ENCODE data around the gene MAGI2. TPM values are rescaled to one million over a fixed set of nuclear protein-coding genes. Genes with fewer than 3 reads are reported as not detected.

Gene MAGI2
- total RNA-seq, 1 experiment from 2014 or later, result 0.22 TPM

DNA sequence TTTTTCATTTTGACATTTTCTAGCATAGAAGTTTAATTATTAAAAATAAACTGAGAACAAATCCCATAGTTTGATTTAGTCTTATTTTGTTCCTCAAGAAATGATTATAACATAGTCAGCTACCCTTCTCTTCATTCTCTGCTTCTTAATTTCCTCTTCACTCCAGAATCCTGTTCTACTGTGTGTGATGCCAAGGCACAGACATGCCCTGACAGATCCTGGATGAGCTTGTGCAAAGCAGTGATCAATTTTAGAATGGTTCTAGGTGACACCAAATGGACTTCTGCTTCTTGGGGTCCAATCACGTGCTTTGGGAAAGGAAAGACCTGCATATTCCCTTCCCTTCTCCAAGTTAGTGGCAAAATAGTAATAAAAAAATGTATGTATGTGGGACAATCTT lies 665.6 kb downstream of the MAGI2 start:
- ChIA-PET CTCF (no interaction called here), POLR2A (no interaction called here), RAD21 (ENCODE audit: low non-redundant PET in 1 of 2, low total read pairs in 2 of 2, uncharacterized antibody in 2 of 2, unreplicated experiment in 2 of 2) (no interaction called here)
- DNase-seq (ENCODE audit: low read depth, low spot score) (no peak), ATAC-seq (no peak)
- Histone ChIP-seq H3K4me1 (ENCODE audit: control insufficient read depth in 1 of 2, insufficient read depth in 2 of 2, low read length in 2 of 2) (no peaks in the 10 kb centered on the region), H3K36me3 (ENCODE audit: control insufficient read depth in 1 of 2, insufficient read depth in 2 of 2, low read length in 2 of 2) (no peaks in the 10 kb centered on the region), H3K27me3 (ENCODE audit: insufficient read depth, low read length) (no peaks in the 10 kb centered on the region), H3K9me2 (ENCODE audit: insufficient read depth) (no peaks in the 10 kb centered on the region), H3K4me3 (replicated peaks in 1 of 2; ENCODE audit: low read depth in 1 of 2, low read length in 2 of 2) (no peak overlapping the region), H3K4me2 (ENCODE audit: low read length) (no peak overlapping the region), H3K79me2 (ENCODE audit: insufficient read depth, low read length) (no peaks in the 10 kb centered on the region), H3K9ac (ENCODE audit: low read length) (no peak overlapping the region), H2AFZ (ENCODE audit: low read depth, low read length, poor library complexity, severe bottlenecking) (no peak overlapping the region), H3K27ac (ENCODE audit: low read depth, low read length) (no peak overlapping the region), H3K9me3 (ENCODE audit: control insufficient read depth in 1 of 2, insufficient read depth in 1 of 2, low read depth in 1 of 2, low read length in 2 of 2) (no peaks in the 10 kb centered on the region), H4K20me1 (ENCODE audit: insufficient read depth) (no peaks in the 10 kb centered on the region)
- intact Hi-C loops (cut with micrococcal nuclease), result no loop called here
- no TSS peak for BruUV-seq (replicated peaks)
- TF ChIP-seq CBX3 (IDR thresholded peaks at IDR 0.05; ENCODE audit: low read depth), result no peak
- TF ChIP-seq EZH2phosphoT487 (IDR thresholded peaks at IDR 0.05; ENCODE audit: borderline replicate concordance), result no peak
- TF ChIP-seq SIN3A (IDR thresholded peaks at IDR 0.05; ENCODE audit: low read depth), result no peak
- no peak for TF ChIP-seq TCF7L2 (IDR thresholded peaks at IDR 0.05; ENCODE audit: borderline replicate concordance, extremely low read depth, insufficient read depth, insufficient read length)
- no peak for TF ChIP-seq RAD21 (IDR thresholded peaks at IDR 0.05; ENCODE audit: low read depth)
- TF ChIP-seq MAX (IDR thresholded peaks at IDR 0.05), result no peak
- no peak for TF ChIP-seq EGR1 (IDR thresholded peaks at IDR 0.05; ENCODE audit: low read depth)
- TF ChIP-seq ZNF274 (IDR thresholded peaks at IDR 0.05; ENCODE audit: low read depth, low read length), result no peak
- TF ChIP-seq SRF (IDR thresholded peaks at IDR 0.05; ENCODE audit: low read depth), result no peak
- TF ChIP-seq YY1 (IDR thresholded peaks at IDR 0.05; ENCODE audit: extremely low read depth, insufficient replicate concordance, low read depth, low read length), result no peak
- TF ChIP-seq FOSL1 (IDR thresholded peaks at IDR 0.05; ENCODE audit: low read depth), result no peak
- TF ChIP-seq POLR2A (IDR thresholded peaks at IDR 0.05; ENCODE audit: borderline replicate concordance, extremely low read depth, insufficient read depth, insufficient read length), result no peak
- TF ChIP-seq, protein P1, sequence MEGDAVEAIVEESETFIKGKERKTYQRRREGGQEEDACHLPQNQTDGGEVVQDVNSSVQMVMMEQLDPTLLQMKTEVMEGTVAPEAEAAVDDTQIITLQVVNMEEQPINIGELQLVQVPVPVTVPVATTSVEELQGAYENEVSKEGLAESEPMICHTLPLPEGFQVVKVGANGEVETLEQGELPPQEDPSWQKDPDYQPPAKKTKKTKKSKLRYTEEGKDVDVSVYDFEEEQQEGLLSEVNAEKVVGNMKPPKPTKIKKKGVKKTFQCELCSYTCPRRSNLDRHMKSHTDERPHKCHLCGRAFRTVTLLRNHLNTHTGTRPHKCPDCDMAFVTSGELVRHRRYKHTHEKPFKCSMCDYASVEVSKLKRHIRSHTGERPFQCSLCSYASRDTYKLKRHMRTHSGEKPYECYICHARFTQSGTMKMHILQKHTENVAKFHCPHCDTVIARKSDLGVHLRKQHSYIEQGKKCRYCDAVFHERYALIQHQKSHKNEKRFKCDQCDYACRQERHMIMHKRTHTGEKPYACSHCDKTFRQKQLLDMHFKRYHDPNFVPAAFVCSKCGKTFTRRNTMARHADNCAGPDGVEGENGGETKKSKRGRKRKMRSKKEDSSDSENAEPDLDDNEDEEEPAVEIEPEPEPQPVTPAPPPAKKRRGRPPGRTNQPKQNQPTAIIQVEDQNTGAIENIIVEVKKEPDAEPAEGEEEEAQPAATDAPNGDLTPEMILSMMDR (IDR thresholded peaks at IDR 0.05 in 2 of 3, conservative IDR thresholded peaks at IDR 0.05 in 1 of 3; ENCODE audit: borderline replicate concordance in 1 of 3, insufficient read depth in 1 of 3, low read depth in 2 of 3, low read length in 2 of 3), result no peak
- TF ChIP-seq, protein P2, sequence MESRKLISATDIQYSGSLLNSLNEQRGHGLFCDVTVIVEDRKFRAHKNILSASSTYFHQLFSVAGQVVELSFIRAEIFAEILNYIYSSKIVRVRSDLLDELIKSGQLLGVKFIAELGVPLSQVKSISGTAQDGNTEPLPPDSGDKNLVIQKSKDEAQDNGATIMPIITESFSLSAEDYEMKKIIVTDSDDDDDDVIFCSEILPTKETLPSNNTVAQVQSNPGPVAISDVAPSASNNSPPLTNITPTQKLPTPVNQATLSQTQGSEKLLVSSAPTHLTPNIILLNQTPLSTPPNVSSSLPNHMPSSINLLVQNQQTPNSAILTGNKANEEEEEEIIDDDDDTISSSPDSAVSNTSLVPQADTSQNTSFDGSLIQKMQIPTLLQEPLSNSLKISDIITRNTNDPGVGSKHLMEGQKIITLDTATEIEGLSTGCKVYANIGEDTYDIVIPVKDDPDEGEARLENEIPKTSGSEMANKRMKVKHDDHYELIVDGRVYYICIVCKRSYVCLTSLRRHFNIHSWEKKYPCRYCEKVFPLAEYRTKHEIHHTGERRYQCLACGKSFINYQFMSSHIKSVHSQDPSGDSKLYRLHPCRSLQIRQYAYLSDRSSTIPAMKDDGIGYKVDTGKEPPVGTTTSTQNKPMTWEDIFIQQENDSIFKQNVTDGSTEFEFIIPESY (IDR thresholded peaks at IDR 0.05; ENCODE audit: extremely low read depth, insufficient replicate concordance, low read length), result no peak
- TF ChIP-seq ZFX (IDR thresholded peaks at IDR 0.05), result no peak
- TF ChIP-seq REST (IDR thresholded peaks at IDR 0.05; ENCODE audit: low read depth), result no peak
- TF ChIP-seq ELF1 (IDR thresholded peaks at IDR 0.05; ENCODE audit: borderline replicate concordance, low read depth), result no peak
- TF ChIP-seq SP1 (IDR thresholded peaks at IDR 0.05; ENCODE audit: low read depth), result no peak
- no peak for TF ChIP-seq CEBPB (IDR thresholded peaks at IDR 0.05; ENCODE audit: low read depth)
